GM12878 (cell line): ENCODE results near the gene ANK2. TPM values are rescaled to one million over a fixed set of nuclear protein-coding genes. Genes with fewer than 3 reads are reported as not detected.

Source experiments
- ATAC-seq: fragments of 200-7000 bp; cut with Tn5 transposase; 3 replicates; pipeline ENCODE4 v1.9.1; 2020; ENCODE audit warnings: mild to moderate bottlenecking, moderate library complexity
- BruUV-seq: library from RNA; stranded (reverse); fragments of 400-500 nt; replicated peaks from 2 replicates; lab custom pipeline; 2021; lab: Mats Ljungman, UMichigan
- CTCF ChIA-PET: fragments of 300-600 bp; sonication (Branson Sonifier 250); formaldehyde crosslinking; extraction: SDS; loops from one replicate; lab custom pipeline; 2021; ENCODE audit warnings: inconsistent platforms; lab: Yijun Ruan, JAX
- POLR2A ChIA-PET: fragments of 350-600 bp; formaldehyde crosslinking; extraction: SDS; loops from one replicate; lab custom pipeline; 2021; ENCODE audit warnings: inconsistent platforms; lab: Charles Lee
- RAD21 ChIA-PET: fragments of 300-600 bp; sonication (Branson Sonifier 250); formaldehyde crosslinking; loops from one replicate; lab custom pipeline; 2023; ENCODE audit warnings: antibody characterized with exemption; ENCODE audit not compliant: unreplicated experiment; lab: Charles Lee
- SMC1A ChIA-PET: fragments of 300-600 bp; sonication (Branson Sonifier 250); formaldehyde crosslinking; loops from one replicate; lab custom pipeline; 2023; ENCODE audit not compliant: unreplicated experiment, uncharacterized antibody; lab: Charles Lee
- DNase-seq: peaks from one replicate; pipeline ENCODE4 v3.0.0-alpha.2; 2011; ENCODE audit warnings: low read depth, low spot score
- FAIRE-seq: peaks from 3 replicates; lab custom pipeline; 2011; peaks lifted over from hg19 to GRCh38; lab: Jason Lieb, UNC
- H2AFZ ChIP-seq: 2 replicates; pipeline ENCODE4 v1.6.0; 2011; ENCODE audit warnings: low read depth, low read length, control low read depth; ENCODE audit not compliant: control insufficient read depth
- H3K27ac ChIP-seq: 2 replicates; pipeline ENCODE4 v1.5.1; 2011; ENCODE audit warnings: control low read depth; ENCODE audit not compliant: control insufficient read depth, insufficient read depth
- H3K27me3 ChIP-seq, 2 experiments: replicated peaks in 1 of 2; 2 replicates each; pipeline versions ENCODE4 v1.6.0 to v1.6.1; 2011; ENCODE audit warnings: low read length in 1 of 2; ENCODE audit not compliant: control insufficient read depth in 2 of 2, insufficient read depth in 2 of 2
- H3K36me3 ChIP-seq, 2 experiments: 2 replicates each; pipeline ENCODE4 v1.5.1; 2011; ENCODE audit warnings: low read length in 1 of 2; ENCODE audit not compliant: control insufficient read depth in 2 of 2, insufficient read depth in 2 of 2
- H3K4me1 ChIP-seq: 2 replicates; pipeline ENCODE4 v1.6.1; 2011; ENCODE audit warnings: mild to moderate bottlenecking, low read length, moderate library complexity, mixed read lengths; ENCODE audit not compliant: control insufficient read depth, insufficient read depth
- H3K4me2 ChIP-seq: 2 replicates; pipeline ENCODE4 v1.6.0; 2011; ENCODE audit warnings: control low read depth; ENCODE audit not compliant: control insufficient read depth, insufficient read depth
- H3K4me3 ChIP-seq: fragments of 200-600 bp; sonication (generic); 2 replicates; pipeline ENCODE4 v1.5.1; 2016
- H3K79me2 ChIP-seq: 2 replicates; pipeline ENCODE4 v1.6.0; 2011; ENCODE audit warnings: low read length; ENCODE audit not compliant: control insufficient read depth, insufficient read depth
- H3K9ac ChIP-seq: 2 replicates; pipeline ENCODE4 v1.8.0; 2011; ENCODE audit warnings: low read length, control low read depth, mixed read lengths; ENCODE audit not compliant: control insufficient read depth, insufficient read depth
- H3K9me3 ChIP-seq: replicated peaks from 3 replicates; pipeline ENCODE4 v1.5.1; 2011; ENCODE audit warnings: mild to moderate bottlenecking, low read length; ENCODE audit not compliant: control insufficient read depth, insufficient read depth
- H4K20me1 ChIP-seq: 2 replicates; pipeline ENCODE4 v1.6.0; 2011; ENCODE audit not compliant: control insufficient read depth, insufficient read depth
- ATF3 ChIP-seq: IDR thresholded peaks from 2 replicates; pipeline ENCODE4 v1.6.1; 2011; ENCODE audit warnings: low read depth, mild to moderate bottlenecking, low read length, moderate library complexity, borderline replicate concordance; ENCODE audit errors: extremely low read depth
- CBFB ChIP-seq: IDR thresholded peaks from 2 replicates; pipeline ENCODE4 v1.6.1; 2016; ENCODE audit warnings: antibody characterized with exemption, low read depth
- CEBPB ChIP-seq, 2 experiments: fragments of 150-350 bp in 1 of 2; IDR thresholded peaks; 2 replicates each; pipeline ENCODE4 v1.6.1; 2012 to 2014; ENCODE audit warnings: low read depth in 2 of 2, low read length in 2 of 2, borderline replicate concordance in 1 of 2, inconsistent platforms in 1 of 2
- CHD1 ChIP-seq: IDR thresholded peaks from 2 replicates; pipeline ENCODE4 v1.6.1; 2012; ENCODE audit warnings: low read depth, low read length, improper control_type of control experiment
- CHD2 ChIP-seq: IDR thresholded peaks from 2 replicates; pipeline ENCODE4 v1.6.1; 2011; ENCODE audit warnings: low read depth, low read length, improper control_type of control experiment, borderline replicate concordance
- CTCF ChIP-seq, 3 experiments: IDR thresholded peaks in 2 of 3; conservative IDR thresholded peaks in 1 of 3; 2 replicates each; pipeline ENCODE4 v1.5.1; 2011; ENCODE audit warnings: low read depth in 3 of 3, low read length in 3 of 3, mild to moderate bottlenecking in 3 of 3, control low read depth in 2 of 3, moderate library complexity in 2 of 3, inconsistent platforms in 1 of 3, mixed read lengths in 1 of 3; ENCODE audit not compliant: control insufficient read depth in 2 of 3, insufficient read depth in 1 of 3; ENCODE audit errors: extremely low read depth in 1 of 3
- E2F4 ChIP-seq: IDR thresholded peaks from 2 replicates; pipeline ENCODE4 v1.6.1; 2012; ENCODE audit warnings: low read depth, low read length, improper control_type of control experiment
- ELK1 ChIP-seq: IDR thresholded peaks from 2 replicates; pipeline ENCODE4 v1.6.1; 2012; ENCODE audit warnings: low read depth, low read length, improper control_type of control experiment
- ETV6 ChIP-seq, 2 experiments: fragments of 450-650 bp in 1 of 2; IDR thresholded peaks in 1 of 2; conservative IDR thresholded peaks in 1 of 2; 2 replicates each; pipeline ENCODE4 v1.6.1; 2014; ENCODE audit warnings: antibody characterized with exemption in 1 of 2, borderline replicate concordance in 1 of 2, low read depth in 1 of 2, mild to moderate bottlenecking in 1 of 2, moderate library complexity in 1 of 2
- EZH2 ChIP-seq: IDR thresholded peaks from 2 replicates; pipeline ENCODE4 v1.6.1; 2012; ENCODE audit warnings: low read depth, mild to moderate bottlenecking, control low read depth, inconsistent platforms, low read length, borderline replicate concordance; ENCODE audit not compliant: control insufficient read depth
- HCFC1 ChIP-seq: fragments of 150-350 bp; IDR thresholded peaks from 2 replicates; pipeline ENCODE4 v1.6.1; 2014; ENCODE audit warnings: low read length
- HDGF ChIP-seq: fragments of 450-650 bp; IDR thresholded peaks from 2 replicates; pipeline ENCODE4 v1.6.1; 2016; ENCODE audit warnings: antibody characterized with exemption
- IKZF2 ChIP-seq, 2 experiments: fragments of 450-650 bp; IDR thresholded peaks; 2 replicates each; pipeline ENCODE4 v1.6.1; 2017; ENCODE audit warnings: mild to moderate bottlenecking in 2 of 2, moderate library complexity in 2 of 2
- KAT2A ChIP-seq: conservative IDR thresholded peaks from 2 replicates; pipeline ENCODE4 v1.6.1; 2011; ENCODE audit warnings: low read depth, low read length; ENCODE audit not compliant: control insufficient read depth
- NR2C1 ChIP-seq: fragments of 450-650 bp; IDR thresholded peaks from 2 replicates; pipeline ENCODE4 v1.6.1; 2017; ENCODE audit warnings: antibody characterized with exemption, mild to moderate bottlenecking, moderate library complexity
- TAF1 ChIP-seq: IDR thresholded peaks from 2 replicates; pipeline ENCODE4 v1.6.1; 2011; ENCODE audit warnings: mild to moderate bottlenecking, low read depth, low read length, borderline replicate concordance
- USF2 ChIP-seq: IDR thresholded peaks from 2 replicates; pipeline ENCODE4 v1.6.1; 2011; ENCODE audit warnings: low read depth, low read length, improper control_type of control experiment, borderline replicate concordance
- YBX1 ChIP-seq: fragments of 450-650 bp; IDR thresholded peaks from 2 replicates; pipeline ENCODE4 v1.6.1; 2016; ENCODE audit warnings: antibody characterized with exemption
- YY1 ChIP-seq: IDR thresholded peaks from 2 replicates; pipeline ENCODE4 v1.6.1; 2011; ENCODE audit warnings: low read depth, mild to moderate bottlenecking, low read length
- ZBED1 ChIP-seq: IDR thresholded peaks from 2 replicates; pipeline ENCODE4 v1.6.1; 2016; ENCODE audit warnings: borderline replicate concordance
- WGBS: methylation state at CpG from one replicate; pipeline ENCODE4 v1.1.6; 2016; ENCODE audit warnings: low lambda C conversion rate; ENCODE audit not compliant: insufficient replicate concordance, insufficient coverage; ENCODE audit errors: missing lambda C conversion rate; 5-methylcytosine and 5-hydroxymethylcytosine counted together
- in situ Hi-C: fragments of 300-500 bp; cut with MboI; formaldehyde crosslinking; loops from 9 replicates; pipeline ENCODE4 v1.14.3; 2018; ENCODE audit warnings: mixed read lengths
- intact Hi-C: fragments of 100-400 bp; cut with micrococcal nuclease; formaldehyde crosslinking; loops from one replicate; pipeline ENCODE4 v1.14.2; 2022; ENCODE audit not compliant: unreplicated experiment
- polyA plus RNA-seq, 11 experiments: library from polyadenylated mRNA; depleted of rRNA in 4 of 11; unstranded in 6 of 11; stranded (reverse) in 5 of 11; fragments of >200 nt; fragmentation: Nextera tagmentation in 4 of 11; fragmentation: Illumina TruSeq in 1 of 11; extraction: Ambion mirVana in 4 of 11; extraction: Trizol in 1 of 11; gene quantifications; 1 replicate in 1 of 11; 2 replicates in 10 of 11; pipeline versions ENCODE4 v1.2.1 to v1.2.3, GENCODE V29; 2011 to 2016; ENCODE audit warnings: inconsistent platforms in 2 of 11, missing spikeins in 2 of 11, low read depth in 1 of 11
- total RNA-seq, 4 experiments: library from RNA; depleted of rRNA in 3 of 4; stranded (reverse); fragments of >200 nt in 3 of 4; fragmentation: Illumina TruSeq in 1 of 4; extraction: Trizol in 1 of 4; gene quantifications; 2 replicates each; pipeline versions ENCODE4 v1.2.1 to v1.2.3, GENCODE V29; 2013 to 2021

The ANK2 gene
- total and polyA plus RNA-seq, 10 of the 15 experiments (the other 5 are each of a cell fraction or from before 2014, with no cell fraction given), result 1.6 to 13.0 (median 4.1) TPM

- H3K27me3 ChIP-seq, result no peaks in the 10 kb centered on the region
- TF ChIP-seq CEBPB (IDR thresholded peaks at IDR 0.05; ENCODE audit: borderline replicate concordance in 1 of 2, low read depth in 2 of 2, low read length in 2 of 2) (no peak), KAT2A (no peak), YBX1 (no peak), CTCF (IDR thresholded peaks at IDR 0.05 in 2 of 3, conservative IDR thresholded peaks at IDR 0.05 in 1 of 3; ENCODE audit: control insufficient read depth in 2 of 3, extremely low read depth in 1 of 3, insufficient read depth in 1 of 3, low read depth in 3 of 3, low read length in 3 of 3) (no peak), CHD1 (no peak), HDGF (no peak), ATF3 (no peak), NR2C1 (no peak), IKZF2 (IDR thresholded peaks at IDR 0.05) (no peak), E2F4 (no peak), USF2 (no peak), YY1 (no peak), TAF1 (no peak), ETV6 (conservative IDR thresholded peaks at IDR 0.05 in 1 of 2, IDR thresholded peaks at IDR 0.05 in 1 of 2; ENCODE audit: borderline replicate concordance in 1 of 2, low read depth in 1 of 2) (no peak), HCFC1 (no peak), CBFB (no peak), CHD2 (no peak), ZBED1 (no peak), ELK1 (no peak), EZH2 (no peak)
- TF ChIP-seq, all 136 proteins: peak for 0
- H2AFZ ChIP-seq, result no peak overlapping the region
- H3K9ac ChIP-seq, result no peak overlapping the region
- SMC1A ChIA-PET, result no interaction called here
- in situ Hi-C loops (no loop called here), intact Hi-C loops (no loop called here)
- CTCF ChIA-PET, result no interaction called here
- DNase-seq (no peak), FAIRE-seq (no peak), ATAC-seq (no peak)
- H3K4me2 ChIP-seq, result no peak overlapping the region
- no TSS peak for BruUV-seq
- H3K4me3 ChIP-seq, result no peak overlapping the region
- H4K20me1 ChIP-seq, result no peaks in the 10 kb centered on the region
- POLR2A ChIA-PET, result no interaction called here
- H3K4me1 ChIP-seq, result no peaks in the 10 kb centered on the region
- H3K79me2 ChIP-seq, result no peaks in the 10 kb centered on the region
- RAD21 ChIA-PET, result no interaction called here
- H3K36me3 ChIP-seq, result no peaks in the 10 kb centered on the region
- no peak overlapping the region for H3K27ac ChIP-seq
- no peaks in the 10 kb centered on the region for H3K9me3 ChIP-seq
- 91% methylated on average over 5 of the region's 5 CpGs for WGBS
Observed at GRCh38 chr4:113236916-113237315, 187.5 kb downstream of the ANK2 start.
